Neural crest cell (in vitro differentiated cells): ENCODE results near the gene AEBP1. TPM values are rescaled to one million over a fixed set of nuclear protein-coding genes. Genes with fewer than 3 reads are reported as not detected.

Experiments
- DNase-seq: peaks from one replicate; pipeline ENCODE4 v3.0.0; 2021; ENCODE audit warnings: low read depth, mixed read lengths, low spot score
- H3K27ac Mint-ChIP-seq: one replicate; pipeline ENCODE4 v1.8.0; 2021; ENCODE audit warnings: mild to moderate bottlenecking, mixed read lengths; ENCODE audit not compliant: unreplicated experiment
- H3K27me3 Mint-ChIP-seq: 2 replicates; pipeline ENCODE4 v1.8.0; 2021; ENCODE audit warnings: low read depth, mild to moderate bottlenecking, mixed read lengths
- H3K36me3 Mint-ChIP-seq: 2 replicates; pipeline ENCODE4 v1.8.0; 2021; ENCODE audit warnings: low read depth, mild to moderate bottlenecking, mixed read lengths
- H3K4me1 Mint-ChIP-seq: 2 replicates; pipeline ENCODE4 v1.8.0; 2021; ENCODE audit warnings: mixed read lengths
- H3K4me3 Mint-ChIP-seq: one replicate; pipeline ENCODE4 v1.8.0; 2021; ENCODE audit warnings: mild to moderate bottlenecking, mixed read lengths
- H3K9me3 Mint-ChIP-seq: 2 replicates; pipeline ENCODE4 v1.8.0; 2021; ENCODE audit warnings: mixed read lengths
- CTCF ChIP-seq: fragments of 200-600 bp; sonication (generic); conservative IDR thresholded peaks from 2 replicates; pipeline ENCODE4 v1.5.0; 2021; ENCODE audit warnings: antibody characterized with exemption, mild to moderate bottlenecking
- total RNA-seq: library from RNA; stranded (reverse); gene quantifications from 2 replicates; pipeline ENCODE4 v1.2.1, GENCODE V29; 2021

Gene AEBP1
- total RNA-seq, 1 donor from 2014 or later = 72.6 TPM

GRCh38 chr7:44139311-44140010 lies 35.3 kb downstream of the AEBP1 start:
- H3K27me3 Mint-ChIP-seq = peaks cover 12% of the 10 kb centered on the region
- no peak for DNase-seq
- no peaks in the 10 kb centered on the region for H3K9me3 Mint-ChIP-seq
- TF ChIP-seq CTCF = no peak
- H3K4me3 Mint-ChIP-seq = no peak overlapping the region
- H3K4me1 Mint-ChIP-seq = no peaks in the 10 kb centered on the region
- H3K27ac Mint-ChIP-seq = no peak overlapping the region
- H3K36me3 Mint-ChIP-seq = no peaks in the 10 kb centered on the region

GRCh38 chr7:44140341-44140740 lies 36.2 kb downstream of the AEBP1 start:
- no peak for DNase-seq
- Mint-ChIP-seq H3K27ac (no peak overlapping the region), H3K27me3 (peaks cover 20% of the 10 kb centered on the region), H3K9me3 (no peaks in the 10 kb centered on the region), H3K36me3 (no peaks in the 10 kb centered on the region), H3K4me1 (no peaks in the 10 kb centered on the region), H3K4me3 (no peak overlapping the region)
- TF ChIP-seq CTCF = no peak

GRCh38 chr7:44141221-44141850 lies 37.2 kb downstream of the AEBP1 start, which contains the start of gene MYL7:
Gene MYL7 (minus strand): TSS chr7:44141332. CDS start chr7:44141305, 27 bp downstream.
- Mint-ChIP-seq H3K27ac (no peak within 1 kb of the TSS), H3K4me1 (no peaks in the 10 kb centered on the region), H3K9me3 (no peaks in the 10 kb centered on the region), H3K27me3 (peaks cover 25% of the 10 kb centered on the region), H3K36me3 (no peaks in the 10 kb centered on the region), H3K4me3 (no peak within 1 kb of the TSS)
- DNase-seq = no peak
- no peak for TF ChIP-seq CTCF

- Mint-ChIP-seq H3K4me1 (peaks cover under 1% of the 10 kb centered on the region), H3K27ac (no peak overlapping the region), H3K36me3 (no peaks in the 10 kb centered on the region), H3K27me3 (peaks cover 32% of the 10 kb centered on the region), H3K9me3 (no peaks in the 10 kb centered on the region), H3K4me3 (no peak overlapping the region)
- DNase-seq = no peak
- no peak for TF ChIP-seq CTCF
These were observed 37.9 kb downstream of the AEBP1 start for GRCh38 chr7:44142028-44142427.

GRCh38 chr7:44143646-44144250 lies 39.6 kb downstream of the AEBP1 start:
- no peak for TF ChIP-seq CTCF
- Mint-ChIP-seq H3K9me3 (no peaks in the 10 kb centered on the region), H3K36me3 (no peaks in the 10 kb centered on the region), H3K4me1 (peaks cover 3% of the 10 kb centered on the region), H3K27me3 (peaks cover 34% of the 10 kb centered on the region), H3K27ac (no peak overlapping the region), H3K4me3 (no peak overlapping the region)
- no peak for DNase-seq
